Esophagus mucosa (tissue), 1 donor: ENCODE measurements around the gene TREX2. TPM values are rescaled to one million over a fixed set of nuclear protein-coding genes. Genes with fewer than 3 reads are reported as not detected.

Experiments
- ATAC-seq: fragments of 200-7000 bp; cut with Tn5 transposase; one replicate; pipeline ENCODE4 v1.9.1; 2020
- total RNA-seq: library from RNA; stranded (reverse); gene quantifications from one replicate; pipeline ENCODE4 v1.2.4, GENCODE V29; 2023
- donor health status: DM: yes; HTN: yes; CAD: no.

Gene TREX2
- total RNA-seq, 1 donor from 2014 or later: 2.0 TPM

- ATAC-seq: peak; percentile 11
Measured at GRCh38 chrX:153454901-153455550, 9.2 kb upstream of the TREX2 start.

GRCh38 chrX:153450949-153451277, 5.1 kb upstream of the TREX2 start:
- no peak for ATAC-seq

GRCh38 chrX:153450114-153450948, 4.5 kb upstream of the TREX2 start:
- no peak for ATAC-seq

- ATAC-seq: no peak
Measured at GRCh38 chrX:153449368-153450113, 3.7 kb upstream of the TREX2 start.

GRCh38 chrX:153448556-153449367, 2.9 kb upstream of the TREX2 start:
- ATAC-seq: no peak

GRCh38 chrX:153447581-153447960, 1.7 kb upstream of the TREX2 start:
- no peak for ATAC-seq

- peak; percentile 56 for ATAC-seq
Measured at GRCh38 chrX:153446950-153447580, 1.2 kb upstream of the TREX2 start.

- ATAC-seq: no peak
Measured at GRCh38 chrX:153446636-153446936, 730 bp upstream of the TREX2 start.

GRCh38 chrX:153445106-153445855, 575 bp downstream of the TREX2 start:
- no peak for ATAC-seq

GRCh38 chrX:153444333-153445011, 1.4 kb downstream of the TREX2 start:
- ATAC-seq: no peak

GRCh38 chrX:153443476-153444332, 2.2 kb downstream of the TREX2 start:
- peak; percentile 44 for ATAC-seq

GRCh38 chrX:153442463-153442862, 3.4 kb downstream of the TREX2 start:
- no peak for ATAC-seq

- ATAC-seq: peak; percentile 49
Measured at GRCh38 chrX:153441981-153442380, 3.9 kb downstream of the TREX2 start.

GRCh38 chrX:153441296-153441695, 4.6 kb downstream of the TREX2 start:
- ATAC-seq: peak; percentile 21

- peak; percentile 19 for ATAC-seq
Measured at GRCh38 chrX:153440556-153441135, 5.2 kb downstream of the TREX2 start.

GRCh38 chrX:153439977-153440376, 5.9 kb downstream of the TREX2 start:
- no peak for ATAC-seq

- ATAC-seq: no peak
Measured at GRCh38 chrX:153438532-153438931, 7.3 kb downstream of the TREX2 start.

GRCh38 chrX:153435845-153436244, 10.0 kb downstream of the TREX2 start:
- ATAC-seq: no peak

- ATAC-seq: no peak
Measured at GRCh38 chrX:153434801-153435200, 11.1 kb downstream of the TREX2 start.
